Adrenal gland (tissue), 5 donors: Measurements from ENCODE around the gene UBTFL1.
"Not testable (repeated sequence)": the region's sequence is repeated elsewhere in the genome, so short reads cannot be mapped to it uniquely, and the experiment has no call there.

ENCODE experiments used
- POLR2A ChIP-seq, 2 donors: fragments of 450-650 bp; IDR thresholded peaks; one replicate each; pipeline ENCODE4 v1.6.1; 2017; ENCODE audit warnings: antibody characterized with exemption in 2 of 2, mild to moderate bottlenecking in 2 of 2, moderate library complexity in 1 of 2
- TF ChIP-seq, protein P1 (sequence below), 6 experiments: fragments of 450-650 bp in 4 of 6; fragments of 200-600 bp in 2 of 6; sonication (generic) in 1 of 6; IDR thresholded peaks; 1 replicate in 5 of 6; 2 replicates in 1 of 6; pipeline versions ENCODE4 v1.5.1 to v1.8.0; 2016 to 2021; ENCODE audit warnings: antibody characterized with exemption in 6 of 6, mild to moderate bottlenecking in 2 of 6, moderate library complexity in 1 of 6
- donor health status: DM: no; HTN: no; CAD: no.

DNA sequence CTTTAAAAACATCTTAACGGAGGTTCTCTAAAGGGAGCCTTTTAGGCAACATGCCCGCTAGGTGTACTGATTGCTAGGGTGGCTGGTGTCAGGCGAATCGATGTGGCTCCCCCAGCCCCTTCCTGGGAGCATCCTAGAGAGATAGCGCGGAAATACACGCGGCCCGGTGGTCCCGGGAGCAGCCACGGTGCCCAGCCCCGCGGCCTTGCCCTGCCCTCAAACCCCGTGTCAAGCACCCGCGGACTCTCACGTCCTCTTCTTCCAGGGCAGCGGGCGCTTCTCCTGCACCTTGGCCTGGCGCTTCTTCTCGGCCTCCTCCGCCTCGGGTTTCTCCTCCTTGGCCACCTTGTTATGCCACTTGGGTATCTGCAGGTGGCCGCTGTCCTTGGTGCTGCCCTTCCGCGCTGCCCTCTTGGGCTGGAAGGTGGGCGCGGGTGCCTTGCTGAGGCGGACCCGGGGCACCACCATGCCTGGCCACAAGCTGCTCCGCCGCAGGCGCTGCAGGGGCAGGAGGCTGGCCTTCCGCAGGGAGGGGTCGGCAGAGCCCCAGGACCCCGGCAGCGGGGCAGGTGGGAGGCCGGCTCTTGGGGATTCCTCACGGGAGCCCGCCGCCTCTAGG lies 34.0 kb upstream of the UBTFL1 start:
- TF ChIP-seq, protein P1, sequence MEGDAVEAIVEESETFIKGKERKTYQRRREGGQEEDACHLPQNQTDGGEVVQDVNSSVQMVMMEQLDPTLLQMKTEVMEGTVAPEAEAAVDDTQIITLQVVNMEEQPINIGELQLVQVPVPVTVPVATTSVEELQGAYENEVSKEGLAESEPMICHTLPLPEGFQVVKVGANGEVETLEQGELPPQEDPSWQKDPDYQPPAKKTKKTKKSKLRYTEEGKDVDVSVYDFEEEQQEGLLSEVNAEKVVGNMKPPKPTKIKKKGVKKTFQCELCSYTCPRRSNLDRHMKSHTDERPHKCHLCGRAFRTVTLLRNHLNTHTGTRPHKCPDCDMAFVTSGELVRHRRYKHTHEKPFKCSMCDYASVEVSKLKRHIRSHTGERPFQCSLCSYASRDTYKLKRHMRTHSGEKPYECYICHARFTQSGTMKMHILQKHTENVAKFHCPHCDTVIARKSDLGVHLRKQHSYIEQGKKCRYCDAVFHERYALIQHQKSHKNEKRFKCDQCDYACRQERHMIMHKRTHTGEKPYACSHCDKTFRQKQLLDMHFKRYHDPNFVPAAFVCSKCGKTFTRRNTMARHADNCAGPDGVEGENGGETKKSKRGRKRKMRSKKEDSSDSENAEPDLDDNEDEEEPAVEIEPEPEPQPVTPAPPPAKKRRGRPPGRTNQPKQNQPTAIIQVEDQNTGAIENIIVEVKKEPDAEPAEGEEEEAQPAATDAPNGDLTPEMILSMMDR (IDR thresholded peaks at IDR 0.05) = not testable (repeated sequence)
- not testable (repeated sequence) for TF ChIP-seq POLR2A (IDR thresholded peaks at IDR 0.05)
